Upper lobe of right lung (tissue), 1 donor: ENCODE results near the gene CAMSAP3. TPM values are rescaled to one million over a fixed set of nuclear protein-coding genes. Genes with fewer than 3 reads are reported as not detected.
A peak's percentile ranks its signal among the peaks of the same experiment; 100 is the strongest.

Experiments used
- ATAC-seq: fragments of 200-7000 bp; cut with Tn5 transposase; one replicate; pipeline ENCODE4 v1.9.1; 2020; ENCODE audit warnings: mild to moderate bottlenecking, moderate library complexity
- DNase-seq: peaks from one replicate; pipeline ENCODE4 v3.0.0-alpha.2; 2020
- H3K27ac ChIP-seq: fragments of 200-600 bp; one replicate; pipeline ENCODE4 v1.8.0; 2022
- H3K27me3 ChIP-seq: fragments of 200-600 bp; one replicate; pipeline ENCODE4 v1.8.0; 2022; ENCODE audit warnings: mild to moderate bottlenecking
- H3K36me3 ChIP-seq: fragments of 200-600 bp; one replicate; pipeline ENCODE4 v1.8.0; 2022
- H3K4me1 ChIP-seq: fragments of 200-600 bp; one replicate; pipeline ENCODE4 v1.8.0; 2022
- H3K4me3 ChIP-seq: fragments of 200-600 bp; one replicate; pipeline ENCODE4 v1.8.0; 2022; ENCODE audit warnings: mild to moderate bottlenecking
- H3K9me3 ChIP-seq: fragments of 200-600 bp; one replicate; pipeline ENCODE4 v1.8.0; 2022
- intact Hi-C: fragments of 100-400 bp; cut with DNase I; formaldehyde crosslinking; loops from one replicate; pipeline ENCODE4 v1.11.0; 2022
- total RNA-seq: library from RNA; stranded (reverse); fragmentation: NEBNext Ultra II Directional; extraction: Animal tissue kit (Norgen Biotek cat#: 25700); gene quantifications from one replicate; pipeline ENCODE4 v1.2.1, GENCODE V29; 2021
- TF ChIP-seq, protein P1 (sequence below): fragments of 200-600 bp; IDR thresholded peaks from one replicate; pipeline ENCODE4 v1.8.0; 2022; ENCODE audit warnings: antibody characterized with exemption
- donor health status: DM: no; HTN: yes; CAD: no; lungs with severe emphysema.

Gene CAMSAP3
- total RNA-seq, 1 donor from 2014 or later: 29.1 TPM

DNA sequence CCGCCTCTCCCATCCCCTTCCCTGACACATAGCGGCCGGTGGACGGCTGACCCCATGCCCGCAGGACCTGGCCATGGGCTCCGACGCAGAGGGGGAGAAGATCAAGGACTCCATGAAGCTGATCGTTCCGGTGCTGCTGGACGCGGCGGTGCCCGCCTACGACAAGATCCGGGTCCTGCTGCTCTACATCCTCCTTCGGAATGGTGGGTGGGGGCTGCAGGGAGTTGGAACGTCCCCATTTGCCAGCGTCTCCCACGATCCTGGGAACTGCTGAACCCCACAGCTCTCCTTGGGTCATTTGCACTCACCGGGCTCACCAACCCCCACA, 48.9 kb downstream of the CAMSAP3 start:
- Histone ChIP-seq H3K4me1 (no peaks in the 10 kb centered on the region), H3K4me3 (no peak overlapping the region), H3K9me3 (no peaks in the 10 kb centered on the region), H3K36me3 (peaks cover 10% of the 10 kb centered on the region), H3K27ac (no peak overlapping the region), H3K27me3 (no peaks in the 10 kb centered on the region)
- TF ChIP-seq, protein P1, sequence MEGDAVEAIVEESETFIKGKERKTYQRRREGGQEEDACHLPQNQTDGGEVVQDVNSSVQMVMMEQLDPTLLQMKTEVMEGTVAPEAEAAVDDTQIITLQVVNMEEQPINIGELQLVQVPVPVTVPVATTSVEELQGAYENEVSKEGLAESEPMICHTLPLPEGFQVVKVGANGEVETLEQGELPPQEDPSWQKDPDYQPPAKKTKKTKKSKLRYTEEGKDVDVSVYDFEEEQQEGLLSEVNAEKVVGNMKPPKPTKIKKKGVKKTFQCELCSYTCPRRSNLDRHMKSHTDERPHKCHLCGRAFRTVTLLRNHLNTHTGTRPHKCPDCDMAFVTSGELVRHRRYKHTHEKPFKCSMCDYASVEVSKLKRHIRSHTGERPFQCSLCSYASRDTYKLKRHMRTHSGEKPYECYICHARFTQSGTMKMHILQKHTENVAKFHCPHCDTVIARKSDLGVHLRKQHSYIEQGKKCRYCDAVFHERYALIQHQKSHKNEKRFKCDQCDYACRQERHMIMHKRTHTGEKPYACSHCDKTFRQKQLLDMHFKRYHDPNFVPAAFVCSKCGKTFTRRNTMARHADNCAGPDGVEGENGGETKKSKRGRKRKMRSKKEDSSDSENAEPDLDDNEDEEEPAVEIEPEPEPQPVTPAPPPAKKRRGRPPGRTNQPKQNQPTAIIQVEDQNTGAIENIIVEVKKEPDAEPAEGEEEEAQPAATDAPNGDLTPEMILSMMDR: no peak
- ATAC-seq (no peak), DNase-seq (no peak)
- intact Hi-C loops: no loop called here

DNA sequence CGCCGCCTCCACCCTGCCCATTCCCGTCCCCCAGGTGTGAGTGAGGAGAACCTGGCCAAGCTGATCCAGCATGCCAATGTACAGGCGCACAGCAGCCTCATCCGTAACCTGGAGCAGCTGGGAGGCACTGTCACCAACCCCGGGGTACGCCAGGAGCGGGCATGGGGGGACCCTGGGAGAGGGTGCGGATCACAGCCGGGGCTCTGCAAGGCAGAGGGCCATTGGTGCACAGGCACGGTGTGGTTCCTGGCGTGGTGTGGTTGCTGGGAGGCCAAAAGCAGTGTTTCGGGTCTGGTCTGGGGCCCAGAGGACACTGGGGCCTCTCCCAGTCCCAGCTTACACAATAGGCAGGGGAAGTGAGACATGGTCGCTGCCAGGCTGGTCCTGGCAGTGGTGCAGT, 49.5 kb downstream of the CAMSAP3 start:
- no peaks in the 10 kb centered on the region for H3K4me1 ChIP-seq
- DNase-seq (no peak), ATAC-seq (peak; percentile 51)
- peaks cover 10% of the 10 kb centered on the region for H3K36me3 ChIP-seq
- no peak overlapping the region for H3K4me3 ChIP-seq
- intact Hi-C loops: no loop called here
- TF ChIP-seq, protein P1: no peak
- H3K9me3 ChIP-seq: no peaks in the 10 kb centered on the region
- no peaks in the 10 kb centered on the region for H3K27me3 ChIP-seq
- H3K27ac ChIP-seq: no peak overlapping the region

DNA sequence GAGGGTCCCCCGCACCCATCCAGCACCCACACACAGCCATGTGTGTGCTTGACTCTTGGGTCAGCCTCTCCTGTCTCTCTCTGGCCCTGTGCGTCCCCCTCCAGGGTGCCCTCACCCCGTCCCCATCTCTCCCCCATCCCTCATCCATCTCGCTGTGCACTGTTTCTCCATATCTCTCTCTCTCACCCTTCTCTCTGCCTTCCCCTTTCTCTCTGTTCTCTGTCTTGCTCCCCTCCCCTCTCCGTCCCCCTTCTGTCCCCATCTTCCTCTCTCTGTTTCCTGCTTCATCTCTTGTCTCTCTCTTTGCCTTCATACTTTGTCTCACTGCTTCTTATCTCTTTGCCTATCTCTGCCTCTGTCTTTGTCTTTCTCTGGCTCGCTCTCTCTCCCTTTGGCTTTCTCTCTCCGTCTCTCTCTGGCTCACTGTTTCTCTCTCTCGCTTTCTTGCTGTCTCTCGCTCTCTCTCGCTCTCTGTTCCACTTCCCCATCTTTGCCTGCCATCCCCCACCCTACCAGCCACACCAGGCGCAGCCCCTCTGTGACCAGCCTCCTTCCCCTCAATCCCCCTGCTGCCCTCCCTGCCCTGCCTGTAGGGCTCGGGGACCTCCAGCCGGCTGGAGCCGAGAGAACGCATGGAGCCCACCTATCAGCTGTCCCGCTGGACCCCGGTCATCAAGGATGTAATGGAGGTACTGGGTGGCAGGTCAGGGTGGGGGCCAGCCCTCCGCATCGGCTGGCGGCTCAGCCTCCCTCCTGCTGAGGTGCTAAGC, 50.2 kb downstream of the CAMSAP3 start:
- DNase-seq (no peak), ATAC-seq (no peak)
- Histone ChIP-seq H3K27me3 (no peaks in the 10 kb centered on the region), H3K4me3 (no peak overlapping the region), H3K36me3 (peaks cover 10% of the 10 kb centered on the region), H3K4me1 (no peaks in the 10 kb centered on the region), H3K27ac (no peak overlapping the region), H3K9me3 (no peaks in the 10 kb centered on the region)
- intact Hi-C loops: no loop called here
- TF ChIP-seq, protein P1: no peak

DNA sequence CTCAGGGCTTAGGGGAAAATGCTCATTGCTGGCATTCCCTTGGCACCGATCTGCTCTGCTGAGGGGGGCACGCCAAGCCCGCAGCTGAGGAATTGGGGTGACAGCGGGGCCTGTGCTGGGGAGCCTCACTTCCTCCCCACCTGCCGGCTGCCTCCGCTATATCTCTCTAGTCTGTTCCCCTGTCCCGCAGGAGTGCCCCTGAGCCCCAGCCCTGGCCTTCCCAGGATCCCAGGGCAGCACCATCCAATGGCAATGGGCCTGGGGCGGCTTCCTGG, 50.7 kb downstream of the CAMSAP3 start:
- ATAC-seq (no peak), DNase-seq (no peak)
- Histone ChIP-seq H3K4me3 (no peak overlapping the region), H3K9me3 (no peaks in the 10 kb centered on the region), H3K36me3 (peaks cover 10% of the 10 kb centered on the region), H3K4me1 (no peaks in the 10 kb centered on the region), H3K27ac (no peak overlapping the region), H3K27me3 (no peaks in the 10 kb centered on the region)
- intact Hi-C loops: no loop called here
- TF ChIP-seq, protein P1: no peak

DNA sequence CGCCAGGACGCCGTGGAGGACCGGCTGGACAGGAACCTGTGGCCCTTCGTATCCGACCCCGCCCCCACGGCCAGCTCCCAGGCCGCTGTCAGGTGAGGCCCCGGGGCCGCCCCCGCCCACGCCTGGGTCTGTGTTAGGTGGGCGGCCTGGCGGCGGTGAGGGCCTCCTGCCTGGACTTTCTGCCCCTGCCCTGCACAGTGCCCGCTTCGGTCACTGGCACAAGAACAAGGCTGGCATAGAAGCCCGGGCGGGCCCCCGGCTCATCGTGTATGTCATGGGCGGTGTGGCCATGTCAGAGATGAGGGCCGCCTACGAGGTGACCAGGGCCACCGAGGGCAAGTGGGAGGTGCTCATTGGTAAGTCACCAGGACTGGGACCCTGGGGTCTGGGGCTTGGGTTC, 51.5 kb downstream of the CAMSAP3 start:
- Histone ChIP-seq H3K4me3 (no peak overlapping the region), H3K9me3 (no peaks in the 10 kb centered on the region), H3K27me3 (no peaks in the 10 kb centered on the region), H3K4me1 (peaks cover under 1% of the 10 kb centered on the region), H3K27ac (no peak overlapping the region), H3K36me3 (peaks cover 10% of the 10 kb centered on the region)
- DNase-seq (no peak), ATAC-seq (no peak)
- intact Hi-C loops: no loop called here
- TF ChIP-seq, protein P1: no peak
